ENCODE measurements around the gene LRRC4B. TPM values are rescaled to one million over a fixed set of nuclear protein-coding genes. Genes with fewer than 3 reads are reported as not detected.

The LRRC4B gene
- total and polyA plus RNA-seq, 2 of the 13 experiments (the other 11 are each of a cell fraction or from before 2014, with no cell fraction given), result not detected

DNA sequence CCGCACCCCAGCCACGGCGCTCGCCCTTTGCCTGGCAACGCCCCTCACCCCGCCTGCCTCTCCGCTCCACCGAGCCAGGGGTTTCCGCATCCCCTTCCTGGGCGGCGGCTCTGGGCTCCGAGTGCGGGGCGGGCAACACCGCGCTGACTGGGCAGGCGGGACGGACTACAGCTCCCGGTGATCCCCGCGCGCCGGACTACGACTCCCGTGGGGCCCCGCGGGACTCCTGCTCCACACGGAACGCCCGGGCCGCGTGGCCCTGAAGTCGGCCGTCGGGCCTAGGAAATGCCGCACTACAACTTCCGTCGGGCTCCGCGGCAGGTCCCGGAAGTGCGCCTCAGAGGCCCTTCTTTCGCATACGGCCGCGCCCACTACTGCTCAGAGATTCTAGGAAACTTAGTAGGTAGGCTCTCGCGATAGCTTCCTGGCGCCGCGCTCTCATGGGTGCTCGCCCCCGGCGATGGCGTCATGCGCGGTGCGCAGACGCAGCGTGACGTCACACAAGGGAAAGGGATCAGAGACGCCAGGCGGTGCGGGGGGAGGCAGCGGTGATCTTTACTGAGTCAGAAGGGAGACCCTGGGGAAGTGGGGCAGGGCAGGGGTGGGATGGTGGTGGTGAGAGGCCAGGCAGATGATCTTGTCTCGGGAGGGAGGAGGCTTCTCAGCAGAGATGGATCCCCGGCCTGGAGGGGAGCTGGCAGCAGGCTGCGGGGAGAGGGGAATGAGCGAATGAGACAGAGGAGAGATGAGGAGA lies 57.0 kb downstream of the LRRC4B start, which contains the start of gene JOSD2 (continued):
- TF ChIP-seq ZSCAN20 (CRISPR knock-in tag; IDR thresholded peaks at IDR 0.05; ENCODE audit: borderline replicate concordance), result no peak
- no peak for TF ChIP-seq ZNF263 (CRISPR knock-in tag; IDR thresholded peaks at IDR 0.05)
- TF ChIP-seq SRF (IDR thresholded peaks at IDR 0.05; ENCODE audit: low read depth, low read length), result no peak
- TF ChIP-seq, protein P1, sequence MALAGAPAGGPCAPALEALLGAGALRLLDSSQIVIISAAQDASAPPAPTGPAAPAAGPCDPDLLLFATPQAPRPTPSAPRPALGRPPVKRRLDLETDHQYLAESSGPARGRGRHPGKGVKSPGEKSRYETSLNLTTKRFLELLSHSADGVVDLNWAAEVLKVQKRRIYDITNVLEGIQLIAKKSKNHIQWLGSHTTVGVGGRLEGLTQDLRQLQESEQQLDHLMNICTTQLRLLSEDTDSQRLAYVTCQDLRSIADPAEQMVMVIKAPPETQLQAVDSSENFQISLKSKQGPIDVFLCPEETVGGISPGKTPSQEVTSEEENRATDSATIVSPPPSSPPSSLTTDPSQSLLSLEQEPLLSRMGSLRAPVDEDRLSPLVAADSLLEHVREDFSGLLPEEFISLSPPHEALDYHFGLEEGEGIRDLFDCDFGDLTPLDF (CRISPR knock-in tag; IDR thresholded peaks at IDR 0.05), result no peak
- no peak for TF ChIP-seq RXRB (CRISPR knock-in tag; IDR thresholded peaks at IDR 0.05; ENCODE audit: borderline replicate concordance)
- TF ChIP-seq TOPORS (CRISPR knock-in tag; IDR thresholded peaks at IDR 0.05), result no peak
- TF ChIP-seq, protein P2, sequence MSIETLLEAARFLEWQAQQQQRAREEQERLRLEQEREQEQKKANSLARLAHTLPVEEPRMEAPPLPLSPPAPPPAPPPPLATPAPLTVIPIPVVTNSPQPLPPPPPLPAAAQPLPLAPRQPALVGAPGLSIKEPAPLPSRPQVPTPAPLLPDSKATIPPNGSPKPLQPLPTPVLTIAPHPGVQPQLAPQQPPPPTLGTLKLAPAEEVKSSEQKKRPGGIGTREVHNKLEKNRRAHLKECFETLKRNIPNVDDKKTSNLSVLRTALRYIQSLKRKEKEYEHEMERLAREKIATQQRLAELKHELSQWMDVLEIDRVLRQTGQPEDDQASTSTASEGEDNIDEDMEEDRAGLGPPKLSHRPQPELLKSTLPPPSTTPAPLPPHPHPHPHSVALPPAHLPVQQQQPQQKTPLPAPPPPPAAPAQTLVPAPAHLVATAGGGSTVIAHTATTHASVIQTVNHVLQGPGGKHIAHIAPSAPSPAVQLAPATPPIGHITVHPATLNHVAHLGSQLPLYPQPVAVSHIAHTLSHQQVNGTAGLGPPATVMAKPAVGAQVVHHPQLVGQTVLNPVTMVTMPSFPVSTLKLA (IDR thresholded peaks at IDR 0.05), result no peak
- TF ChIP-seq, protein P3, sequence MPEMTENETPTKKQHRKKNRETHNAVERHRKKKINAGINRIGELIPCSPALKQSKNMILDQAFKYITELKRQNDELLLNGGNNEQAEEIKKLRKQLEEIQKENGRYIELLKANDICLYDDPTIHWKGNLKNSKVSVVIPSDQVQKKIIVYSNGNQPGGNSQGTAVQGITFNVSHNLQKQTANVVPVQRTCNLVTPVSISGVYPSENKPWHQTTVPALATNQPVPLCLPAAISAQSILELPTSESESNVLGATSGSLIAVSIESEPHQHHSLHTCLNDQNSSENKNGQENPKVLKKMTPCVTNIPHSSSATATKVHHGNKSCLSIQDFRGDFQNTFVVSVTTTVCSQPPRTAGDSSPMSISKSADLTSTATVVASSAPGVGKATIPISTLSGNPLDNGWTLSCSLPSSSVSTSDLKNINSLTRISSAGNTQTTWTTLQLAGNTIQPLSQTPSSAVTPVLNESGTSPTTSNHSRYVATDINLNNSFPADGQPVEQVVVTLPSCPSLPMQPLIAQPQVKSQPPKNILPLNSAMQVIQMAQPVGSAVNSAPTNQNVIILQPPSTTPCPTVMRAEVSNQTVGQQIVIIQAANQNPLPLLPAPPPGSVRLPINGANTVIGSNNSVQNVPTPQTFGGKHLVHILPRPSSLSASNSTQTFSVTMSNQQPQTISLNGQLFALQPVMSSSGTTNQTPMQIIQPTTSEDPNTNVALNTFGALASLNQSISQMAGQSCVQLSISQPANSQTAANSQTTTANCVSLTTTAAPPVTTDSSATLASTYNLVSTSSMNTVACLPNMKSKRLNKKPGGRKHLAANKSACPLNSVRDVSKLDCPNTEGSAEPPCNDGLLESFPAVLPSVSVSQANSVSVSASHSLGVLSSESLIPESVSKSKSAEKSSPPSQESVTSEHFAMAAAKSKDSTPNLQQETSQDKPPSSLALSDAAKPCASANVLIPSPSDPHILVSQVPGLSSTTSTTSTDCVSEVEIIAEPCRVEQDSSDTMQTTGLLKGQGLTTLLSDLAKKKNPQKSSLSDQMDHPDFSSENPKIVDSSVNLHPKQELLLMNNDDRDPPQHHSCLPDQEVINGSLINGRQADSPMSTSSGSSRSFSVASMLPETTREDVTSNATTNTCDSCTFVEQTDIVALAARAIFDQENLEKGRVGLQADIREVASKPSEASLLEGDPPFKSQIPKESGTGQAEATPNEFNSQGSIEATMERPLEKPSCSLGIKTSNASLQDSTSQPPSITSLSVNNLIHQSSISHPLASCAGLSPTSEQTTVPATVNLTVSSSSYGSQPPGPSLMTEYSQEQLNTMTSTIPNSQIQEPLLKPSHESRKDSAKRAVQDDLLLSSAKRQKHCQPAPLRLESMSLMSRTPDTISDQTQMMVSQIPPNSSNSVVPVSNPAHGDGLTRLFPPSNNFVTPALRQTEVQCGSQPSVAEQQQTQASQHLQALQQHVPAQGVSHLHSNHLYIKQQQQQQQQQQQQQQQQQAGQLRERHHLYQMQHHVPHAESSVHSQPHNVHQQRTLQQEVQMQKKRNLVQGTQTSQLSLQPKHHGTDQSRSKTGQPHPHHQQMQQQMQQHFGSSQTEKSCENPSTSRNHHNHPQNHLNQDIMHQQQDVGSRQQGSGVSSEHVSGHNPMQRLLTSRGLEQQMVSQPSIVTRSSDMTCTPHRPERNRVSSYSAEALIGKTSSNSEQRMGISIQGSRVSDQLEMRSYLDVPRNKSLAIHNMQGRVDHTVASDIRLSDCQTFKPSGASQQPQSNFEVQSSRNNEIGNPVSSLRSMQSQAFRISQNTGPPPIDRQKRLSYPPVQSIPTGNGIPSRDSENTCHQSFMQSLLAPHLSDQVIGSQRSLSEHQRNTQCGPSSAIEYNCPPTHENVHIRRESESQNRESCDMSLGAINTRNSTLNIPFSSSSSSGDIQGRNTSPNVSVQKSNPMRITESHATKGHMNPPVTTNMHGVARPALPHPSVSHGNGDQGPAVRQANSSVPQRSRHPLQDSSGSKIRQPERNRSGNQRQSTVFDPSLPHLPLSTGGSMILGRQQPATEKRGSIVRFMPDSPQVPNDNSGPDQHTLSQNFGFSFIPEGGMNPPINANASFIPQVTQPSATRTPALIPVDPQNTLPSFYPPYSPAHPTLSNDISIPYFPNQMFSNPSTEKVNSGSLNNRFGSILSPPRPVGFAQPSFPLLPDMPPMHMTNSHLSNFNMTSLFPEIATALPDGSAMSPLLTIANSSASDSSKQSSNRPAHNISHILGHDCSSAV (CRISPR knock-in tag; IDR thresholded peaks at IDR 0.05; ENCODE audit: borderline replicate concordance), result no peak
- TF ChIP-seq SNAPC2 (CRISPR knock-in tag; IDR thresholded peaks at IDR 0.05), result no peak
- no peak for TF ChIP-seq ZFP62 (CRISPR knock-in tag; IDR thresholded peaks at IDR 0.05)
- no peak for TF ChIP-seq ZNF12 (CRISPR knock-in tag; IDR thresholded peaks at IDR 0.05)
- TF ChIP-seq ZNF124 (CRISPR knock-in tag; IDR thresholded peaks at IDR 0.05), result no peak
- TF ChIP-seq ZNF550 (CRISPR knock-in tag; IDR thresholded peaks at IDR 0.05; ENCODE audit: borderline replicate concordance), result no peak
- no peak for TF ChIP-seq SNRNP70 (IDR thresholded peaks at IDR 0.05; ENCODE audit: low read depth, low read length)
- no peak for TF ChIP-seq SMAD9 (CRISPR knock-in tag; IDR thresholded peaks at IDR 0.05)
- 0 out of 2 replicates have a peak, but pooled peaks have one; percentile 32 for TF ChIP-seq ZNF790 (CRISPR knock-in tag; IDR thresholded peaks at IDR 0.05; ENCODE audit: borderline replicate concordance)
- peak; percentile 72 for TF ChIP-seq GATAD1 (CRISPR knock-in tag; IDR thresholded peaks at IDR 0.05)
- TF ChIP-seq MAFG (CRISPR knock-in tag; IDR thresholded peaks at IDR 0.05), result no peak
- no peak for TF ChIP-seq ZNF567 (CRISPR knock-in tag; IDR thresholded peaks at IDR 0.05; ENCODE audit: borderline replicate concordance)
- no peak for TF ChIP-seq MED8 (CRISPR knock-in tag; IDR thresholded peaks at IDR 0.05; ENCODE audit: insufficient replicate concordance)

Data from HepG2 (cell line).